NT2/D1 (cell line): ENCODE data around the gene TAX1BP1.

Experiments
- DNase-seq: peaks from one replicate; pipeline ENCODE4 v3.0.0-alpha.2; 2011; ENCODE audit warnings: low read depth, low spot score
- H3K27me3 ChIP-seq: 2 replicates; pipeline ENCODE4 v1.6.0; 2011; ENCODE audit warnings: mild to moderate bottlenecking; ENCODE audit not compliant: insufficient read length, insufficient read depth
- H3K36me3 ChIP-seq: 2 replicates; pipeline ENCODE4 v1.6.1; 2011; ENCODE audit warnings: mild to moderate bottlenecking, low read length, mixed read lengths; ENCODE audit not compliant: insufficient read depth, insufficient read length
- H3K4me1 ChIP-seq: 2 replicates; pipeline ENCODE4 v1.5.1; 2011; ENCODE audit not compliant: insufficient read depth, insufficient read length
- H3K4me3 ChIP-seq: 2 replicates; pipeline ENCODE4 v1.5.1; 2011; ENCODE audit warnings: low read depth; ENCODE audit not compliant: insufficient read length
- H3K9ac ChIP-seq: 2 replicates; pipeline ENCODE4 v1.6.0; 2011; ENCODE audit warnings: low read depth; ENCODE audit not compliant: insufficient read length
- H3K9me3 ChIP-seq: 2 replicates; pipeline ENCODE4 v1.5.1; 2011; ENCODE audit warnings: mild to moderate bottlenecking, low read length; ENCODE audit not compliant: insufficient read depth
- SUZ12 ChIP-seq: IDR thresholded peaks from 2 replicates; pipeline ENCODE4 v1.6.1; 2011; ENCODE audit not compliant: insufficient read length, insufficient read depth; ENCODE audit errors: extremely low read depth
- YY1 ChIP-seq: IDR thresholded peaks from 2 replicates; pipeline ENCODE4 v1.6.1; 2011; ENCODE audit not compliant: insufficient read length, insufficient read depth
- ZNF274 ChIP-seq: IDR thresholded peaks from 2 replicates; pipeline ENCODE4 v1.6.1; 2011; ENCODE audit warnings: mild to moderate bottlenecking, low read depth, low read length

Gene TAX1BP1

GRCh38 chr7:27804139-27804538, 64.2 kb downstream of the TAX1BP1 start:
- Histone ChIP-seq H3K9me3 (no peaks in the 10 kb centered on the region), H3K9ac (no peak overlapping the region), H3K36me3 (peaks cover 4% of the 10 kb centered on the region), H3K4me3 (no peak overlapping the region), H3K4me1 (no peaks in the 10 kb centered on the region), H3K27me3 (no peaks in the 10 kb centered on the region)
- TF ChIP-seq YY1 = no peak
- TF ChIP-seq SUZ12 = no peak
- DNase-seq = no peak

DNA sequence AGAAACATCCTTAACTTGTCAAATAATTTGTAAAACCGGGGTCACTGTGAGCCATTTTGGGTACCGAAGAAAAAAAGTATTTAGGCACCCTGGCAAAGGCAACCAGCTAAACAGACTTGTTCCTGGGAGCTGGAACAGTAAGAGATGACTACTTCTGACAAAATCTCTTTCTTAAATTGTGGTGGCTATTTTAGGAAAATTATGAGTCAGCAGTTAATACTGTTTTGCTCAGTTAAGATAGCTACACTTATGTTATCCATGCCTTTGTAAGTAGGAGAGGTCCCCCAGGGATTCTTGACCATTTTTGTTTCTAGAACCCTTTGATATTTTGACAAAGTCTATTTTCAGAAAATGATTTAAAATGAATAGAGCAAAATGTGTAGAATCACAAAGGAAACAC, 68.7 kb downstream of the TAX1BP1 start:
- H3K9ac ChIP-seq = no peak overlapping the region
- no peaks in the 10 kb centered on the region for H3K27me3 ChIP-seq
- H3K4me3 ChIP-seq = no peak overlapping the region
- DNase-seq = no peak
- TF ChIP-seq YY1 = no peak
- TF ChIP-seq ZNF274 = no peak
- H3K36me3 ChIP-seq = peaks cover 3% of the 10 kb centered on the region
- H3K9me3 ChIP-seq = no peaks in the 10 kb centered on the region
- no peaks in the 10 kb centered on the region for H3K4me1 ChIP-seq

GRCh38 chr7:27810186-27810585, 70.2 kb downstream of the TAX1BP1 start:
- no peak overlapping the region for H3K4me3 ChIP-seq
- H3K9me3 ChIP-seq = no peaks in the 10 kb centered on the region
- no peak for DNase-seq
- TF ChIP-seq SUZ12 (no peak), YY1 (no peak), ZNF274 (no peak)
- H3K9ac ChIP-seq = no peak overlapping the region
- peaks cover 3% of the 10 kb centered on the region for H3K36me3 ChIP-seq
- H3K4me1 ChIP-seq = no peaks in the 10 kb centered on the region
- no peaks in the 10 kb centered on the region for H3K27me3 ChIP-seq

DNA sequence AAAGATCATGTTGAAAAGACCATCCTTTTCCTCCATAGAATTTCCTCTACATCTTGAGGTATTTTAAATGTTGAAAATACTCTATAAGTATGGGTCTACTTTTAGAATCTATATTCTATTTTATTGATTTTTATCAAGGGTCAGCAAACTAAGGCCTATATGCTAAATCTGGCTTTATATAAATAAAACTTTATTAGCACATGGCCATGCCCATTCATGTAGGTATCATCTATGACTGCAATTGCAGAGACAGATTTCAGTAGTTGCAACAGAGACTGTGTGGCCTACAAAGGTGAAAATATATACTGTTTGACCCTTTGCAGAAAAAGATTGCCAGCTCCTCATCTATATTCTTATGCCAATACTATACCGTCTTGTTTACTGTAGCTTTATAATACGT, 72.7 kb downstream of the TAX1BP1 start:
- Histone ChIP-seq H3K36me3 (peaks cover 8% of the 10 kb centered on the region), H3K4me3 (no peak overlapping the region), H3K27me3 (no peaks in the 10 kb centered on the region), H3K9me3 (no peaks in the 10 kb centered on the region), H3K4me1 (no peaks in the 10 kb centered on the region), H3K9ac (no peak overlapping the region)
- no peak for DNase-seq
- no peak for TF ChIP-seq YY1

- Histone ChIP-seq H3K36me3 (peaks cover 6% of the 10 kb centered on the region), H3K27me3 (no peaks in the 10 kb centered on the region), H3K4me1 (no peaks in the 10 kb centered on the region), H3K4me3 (no peak overlapping the region), H3K9me3 (no peaks in the 10 kb centered on the region), H3K9ac (no peak overlapping the region)
- no peak for DNase-seq
- no peak for TF ChIP-seq ZNF274
- TF ChIP-seq YY1 = no peak
- no peak for TF ChIP-seq SUZ12
These were observed 82.3 kb downstream of the TAX1BP1 start for GRCh38 chr7:27822245-27822644.

GRCh38 chr7:27825891-27826290, 85.9 kb downstream of the TAX1BP1 start:
- Histone ChIP-seq H3K9me3 (no peaks in the 10 kb centered on the region), H3K27me3 (no peaks in the 10 kb centered on the region)

DNA sequence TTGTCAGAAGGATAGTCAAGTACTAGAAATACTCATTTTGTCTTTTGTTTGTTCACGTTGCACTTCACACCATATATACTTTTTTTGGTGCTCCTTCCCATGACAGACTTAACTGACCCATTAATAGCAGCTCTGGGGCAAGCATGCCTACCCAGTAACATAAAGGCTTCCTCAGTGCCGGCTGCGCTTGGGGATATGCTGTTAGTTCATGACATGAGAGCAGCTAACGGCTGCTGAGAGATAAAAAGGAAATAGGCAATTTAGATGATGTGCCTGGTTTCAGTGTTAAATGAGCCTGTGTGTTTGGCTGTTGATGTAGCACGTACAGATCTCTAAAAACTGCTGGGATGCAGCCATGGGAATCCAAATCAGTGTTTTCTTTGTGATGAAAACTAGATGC, 86.4 kb downstream of the TAX1BP1 start:
- Histone ChIP-seq H3K9ac (no peak overlapping the region), H3K27me3 (no peaks in the 10 kb centered on the region), H3K4me1 (no peaks in the 10 kb centered on the region), H3K9me3 (no peaks in the 10 kb centered on the region), H3K4me3 (no peak overlapping the region), H3K36me3 (peaks cover 14% of the 10 kb centered on the region)
- TF ChIP-seq SUZ12 (no peak), ZNF274 (no peak), YY1 (no peak)
- no peak for DNase-seq

More at GRCh38 chr7:27825891-27826290, 85.9 kb downstream of the TAX1BP1 start:
- H3K4me1 ChIP-seq = no peaks in the 10 kb centered on the region
- peaks cover 14% of the 10 kb centered on the region for H3K36me3 ChIP-seq
- H3K4me3 ChIP-seq = no peak overlapping the region
- H3K9ac ChIP-seq = no peak overlapping the region
- TF ChIP-seq SUZ12 = no peak
- no peak for TF ChIP-seq ZNF274
- no peak for TF ChIP-seq YY1
- DNase-seq = no peak
